Activated gamma-delta T cell treated with Interleukin-2 at 50 U/mL for 16 hours (primary cell): ENCODE measurements around the gene RC3H1.
"Not testable (repeated sequence)": the region's sequence is repeated elsewhere in the genome, so short reads cannot be mapped to it uniquely, and the experiment has no call there.

Source experiments
- DNase-seq: peaks from one replicate; pipeline ENCODE4 v3.0.0-alpha.2; 2020

Gene RC3H1

DNA sequence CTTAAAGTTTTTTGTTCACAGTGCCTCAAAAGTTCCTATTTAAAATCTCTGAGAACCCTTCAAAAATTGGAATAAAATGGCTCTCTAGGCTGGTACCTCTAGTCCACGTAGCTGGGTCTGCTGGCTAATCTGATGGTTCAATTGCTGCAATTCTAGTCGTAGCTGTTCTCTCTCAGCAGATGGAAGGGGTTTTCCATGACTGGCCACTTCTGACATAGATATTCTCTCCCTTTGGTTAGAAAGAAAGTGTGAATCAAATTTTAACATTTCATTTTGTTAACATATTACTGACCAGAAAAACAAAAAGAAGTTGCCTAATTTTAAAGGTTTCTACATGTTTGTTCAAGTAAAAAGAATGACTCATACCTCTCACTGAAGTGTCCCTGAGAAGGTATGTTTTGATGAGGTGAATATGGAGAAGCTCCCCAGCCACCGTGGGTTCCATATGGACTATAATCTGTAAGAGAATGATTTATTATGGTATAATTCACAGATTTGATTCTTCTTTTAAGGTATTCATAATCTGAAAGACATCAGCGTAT, 75.7 kb downstream of the RC3H1 start:
- no peak for DNase-seq

GRCh38 chr1:173937062-173937461, 85.1 kb downstream of the RC3H1 start:
- DNase-seq: no peak

DNA sequence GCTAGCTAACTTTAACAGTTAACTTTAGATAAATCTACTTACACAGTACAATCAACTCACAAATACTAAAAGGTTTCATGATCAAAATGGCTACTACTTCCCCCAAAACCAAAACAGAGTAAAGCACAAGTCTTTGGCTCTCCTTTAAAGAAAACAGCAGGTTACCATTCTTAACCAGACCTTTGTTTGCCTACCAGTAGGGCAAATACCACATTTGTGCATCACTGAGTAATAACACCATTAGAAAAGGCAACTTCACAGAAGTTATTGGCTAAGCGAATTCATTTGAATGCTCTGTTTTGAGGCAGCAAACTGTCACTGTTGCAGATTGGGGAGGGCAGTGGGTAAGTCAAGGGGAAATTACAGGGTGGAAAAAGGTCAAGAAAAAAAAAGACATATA, 87.7 kb downstream of the RC3H1 start:
- DNase-seq: no peak

DNA sequence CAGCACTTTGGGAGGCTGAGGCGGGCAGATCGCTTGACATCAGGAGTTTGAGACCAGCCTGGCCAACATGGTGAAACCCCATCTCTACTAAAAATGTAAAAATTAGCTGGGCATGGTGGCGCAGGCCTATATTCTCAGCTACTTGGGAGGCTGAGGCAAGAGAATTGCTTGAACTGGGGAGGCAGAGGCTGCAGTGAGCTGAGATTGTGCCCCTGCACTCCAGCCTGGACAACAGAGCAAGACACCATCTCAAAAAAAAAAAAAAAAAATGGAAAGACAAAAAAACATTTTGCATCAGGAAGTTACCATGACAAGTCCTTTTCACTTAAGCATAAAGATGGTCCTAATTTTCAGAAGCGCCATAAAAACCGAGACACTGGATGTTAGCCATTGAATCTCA, 91.6 kb downstream of the RC3H1 start:
- DNase-seq: not testable (repeated sequence)

DNA sequence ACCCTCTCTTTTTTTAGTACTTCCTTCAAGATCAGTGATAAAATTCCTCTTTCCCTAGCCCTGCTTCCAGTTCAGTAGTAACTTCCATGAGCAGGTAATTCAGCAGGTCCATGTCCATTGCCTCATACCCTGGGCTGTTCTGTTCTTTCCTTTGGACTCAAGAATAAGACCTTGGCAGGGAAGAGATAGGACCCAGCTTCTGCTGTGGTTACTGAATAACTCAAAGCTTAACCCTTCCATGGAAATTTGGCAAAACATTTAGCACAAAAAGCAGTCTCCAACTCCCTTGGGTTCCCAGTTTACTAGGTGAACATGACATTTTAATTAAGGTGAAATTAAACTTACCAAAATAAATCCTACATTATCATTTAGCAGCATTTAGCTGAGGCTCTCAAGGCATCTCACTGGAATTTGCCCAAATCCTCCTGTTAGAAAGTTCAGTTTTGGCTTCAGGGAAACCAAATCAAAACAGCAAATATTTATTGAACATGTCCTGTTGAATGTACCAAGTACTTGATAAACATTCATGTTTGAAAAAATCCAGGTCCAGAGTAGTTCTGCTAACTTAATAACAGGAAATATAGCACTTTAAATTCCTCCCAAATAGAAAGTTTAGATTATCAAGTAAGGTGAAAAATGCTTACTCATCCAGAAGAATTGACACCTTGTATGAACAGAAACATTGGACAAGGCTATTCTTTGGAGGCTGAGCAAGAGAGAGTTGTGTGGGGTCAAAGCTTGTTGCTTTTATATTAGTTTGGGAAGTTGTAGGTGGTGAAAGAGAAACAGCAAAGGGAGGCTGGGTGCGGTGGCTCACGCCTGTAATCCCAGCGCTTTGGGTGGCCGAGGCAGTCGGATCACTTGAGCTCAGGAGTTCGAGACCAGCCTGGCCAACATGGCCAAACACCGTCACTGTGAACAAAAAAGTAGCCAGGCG, 96.6 kb downstream of the RC3H1 start:
- DNase-seq: no peak

DNA sequence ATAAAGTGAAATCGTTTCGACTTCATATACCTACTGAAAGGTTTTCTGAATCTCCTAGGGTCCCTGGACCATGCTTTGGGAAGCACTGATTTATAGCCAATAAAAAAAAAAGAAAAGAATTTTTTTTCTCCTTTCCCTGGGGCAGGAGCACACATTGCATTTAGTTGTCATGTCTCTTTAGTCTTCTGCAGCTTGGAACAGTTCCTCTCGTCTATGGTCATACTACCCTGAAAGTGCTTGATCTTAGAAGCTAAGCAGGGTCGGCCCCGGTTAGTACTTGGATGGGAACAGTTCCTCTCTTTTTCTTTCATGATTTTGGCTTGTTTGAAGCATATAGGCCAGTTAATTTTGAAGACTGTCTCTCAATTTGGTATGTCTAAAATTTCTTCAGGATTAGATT, 101.3 kb downstream of the RC3H1 start:
- DNase-seq: no peak

GRCh38 chr1:173917635-173918493, 104.3 kb downstream of the RC3H1 start:
- no peak for DNase-seq

GRCh38 chr1:173917149-173917548, 105.0 kb downstream of the RC3H1 start, which contains the start of gene SERPINC1:
Gene SERPINC1, minus strand, starts transcription at chr1:173917327. Its CDS starts 68 bp downstream, at chr1:173917259.
- no peak for DNase-seq

DNA sequence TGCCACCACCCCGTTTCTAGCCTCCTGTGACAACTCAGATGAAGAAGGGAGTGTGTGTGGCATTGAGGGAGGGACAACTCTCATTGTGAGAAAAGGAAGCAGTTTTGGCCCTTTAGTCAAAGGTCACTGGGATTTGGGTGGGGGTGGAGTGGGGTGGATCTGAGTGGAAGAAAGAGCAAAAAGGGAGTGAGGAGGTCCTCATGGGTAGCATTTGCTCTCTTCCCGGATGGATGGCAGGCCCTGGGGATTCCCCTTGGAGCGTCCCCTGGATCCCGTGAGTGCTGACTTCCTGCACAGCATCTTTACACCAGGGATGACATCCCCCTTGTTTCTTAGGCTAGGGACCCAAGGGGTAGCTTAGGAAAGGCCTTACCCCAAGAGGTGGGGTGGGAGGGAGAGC, 105.5 kb downstream of the RC3H1 start:
- DNase-seq: no peak

DNA sequence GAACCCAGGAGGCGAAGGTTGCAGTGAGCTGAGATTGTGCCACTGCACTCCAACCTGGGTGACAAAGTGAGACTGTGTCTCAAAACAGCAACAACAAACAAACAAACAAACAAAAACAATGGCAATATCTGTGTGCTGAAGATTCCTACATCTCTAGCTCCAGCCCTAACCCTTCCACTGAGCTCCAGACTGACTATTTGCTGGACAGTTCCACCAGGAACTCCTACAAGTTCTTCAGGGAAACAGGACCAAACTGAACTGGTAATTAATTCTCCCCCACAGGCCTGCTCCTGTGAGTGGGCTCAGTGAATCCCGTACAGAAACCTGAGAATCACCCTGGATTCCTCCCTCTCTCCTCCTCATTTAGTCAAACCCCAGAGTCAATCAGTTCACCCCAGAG, 106.6 kb downstream of the RC3H1 start:
- DNase-seq: no peak

- DNase-seq: no peak
Observed at GRCh38 chr1:173914366-173914871, 107.7 kb downstream of the RC3H1 start.

DNA sequence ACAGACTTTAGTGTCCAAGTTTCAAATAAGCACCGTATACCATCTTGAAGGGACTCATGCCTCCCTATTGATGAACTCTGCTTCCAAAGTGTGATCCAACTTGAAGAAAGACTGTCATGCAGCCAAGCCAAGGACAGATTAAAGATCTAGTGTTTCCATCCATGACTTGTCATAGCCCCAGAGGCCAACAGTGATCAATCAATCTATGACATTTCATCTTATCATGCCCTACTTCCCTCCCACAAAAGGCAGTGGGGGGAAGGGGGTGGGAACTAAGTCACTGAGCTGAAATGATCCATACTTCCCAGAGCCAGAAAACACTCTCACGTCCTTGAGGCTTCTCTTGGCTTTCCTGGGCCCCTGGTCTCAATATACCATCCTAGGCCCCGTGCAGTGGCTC, 109.0 kb downstream of the RC3H1 start:
- DNase-seq: no peak

DNA sequence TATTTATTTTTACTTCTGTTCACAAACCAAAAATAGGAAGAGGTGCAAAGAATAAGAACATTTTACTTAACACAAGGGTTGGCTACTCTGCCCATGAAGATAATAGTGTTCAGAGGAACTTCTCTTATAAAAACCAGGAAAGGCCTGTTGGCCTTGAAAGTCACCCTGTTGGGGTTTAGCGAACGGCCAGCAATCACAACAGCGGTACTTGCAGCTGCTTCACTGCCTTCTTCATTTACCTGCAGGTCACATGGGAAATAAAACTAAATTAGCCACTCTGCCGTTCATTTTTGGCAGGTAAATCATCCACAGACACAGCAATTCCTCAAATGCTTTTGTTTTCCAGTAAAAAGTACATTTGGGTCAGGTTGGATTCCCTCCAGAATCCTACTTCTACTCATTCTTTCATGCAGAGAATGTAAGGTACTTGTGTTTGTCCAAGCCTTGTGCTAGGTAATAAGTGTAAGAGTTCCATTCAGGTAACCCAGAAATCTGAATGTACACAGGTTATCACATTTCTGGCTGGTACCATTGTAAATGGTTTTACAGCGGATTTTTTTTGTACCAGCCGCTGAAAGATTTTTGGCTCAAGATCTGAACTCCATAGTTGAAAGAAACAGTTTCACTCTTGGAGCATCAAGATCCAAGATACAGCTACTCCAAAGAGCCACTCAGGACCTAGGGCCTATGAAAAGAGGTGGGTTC, 118.2 kb downstream of the RC3H1 start:
- DNase-seq: no peak

- no peak for DNase-seq
Observed at GRCh38 chr1:173900992-173901391, 121.2 kb downstream of the RC3H1 start.

- DNase-seq: no peak
Observed at GRCh38 chr1:173900427-173900826, 121.7 kb downstream of the RC3H1 start.

DNA sequence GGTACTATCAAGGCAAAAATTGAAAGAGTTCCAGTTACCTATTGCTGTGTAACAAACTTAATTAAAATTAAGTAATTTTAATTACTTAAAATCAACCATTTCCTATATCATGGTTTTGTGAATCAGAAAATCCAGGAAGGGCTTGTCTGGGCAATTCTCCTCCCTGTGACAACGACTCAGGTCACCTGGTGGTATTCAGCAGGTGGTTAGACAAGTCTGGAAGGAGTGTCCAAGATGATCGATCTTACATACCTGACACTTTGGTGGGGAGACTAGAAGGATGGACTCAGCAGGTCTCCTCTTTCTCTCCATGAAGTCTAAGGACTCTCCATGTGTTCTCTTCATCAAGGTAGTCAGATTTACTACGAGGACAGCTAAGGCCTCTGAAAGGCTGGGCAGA, 128.0 kb downstream of the RC3H1 start:
- DNase-seq: no peak

DNA sequence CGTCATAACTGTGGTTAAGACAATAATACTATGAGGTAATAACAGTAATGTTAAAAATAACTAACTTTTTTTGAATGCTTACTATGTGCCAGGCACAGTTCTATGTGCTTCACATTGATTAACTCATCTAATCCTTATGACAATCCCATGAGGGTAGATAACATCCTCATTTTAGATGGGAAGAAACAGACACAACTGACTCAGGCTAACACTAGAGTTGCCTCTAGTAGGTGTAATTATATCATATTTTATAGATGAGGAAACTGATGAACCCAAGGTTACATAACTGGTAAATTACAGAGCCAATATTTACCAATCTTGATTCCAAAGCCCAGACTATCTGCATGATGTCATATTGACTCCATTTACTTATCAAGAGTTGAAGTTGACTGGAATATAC, 128.5 kb downstream of the RC3H1 start:
- no peak for DNase-seq

- DNase-seq: no peak
Observed at GRCh38 chr1:173889885-173890284, 132.3 kb downstream of the RC3H1 start.

- no peak for DNase-seq
Observed at GRCh38 chr1:173888749-173889148, 133.4 kb downstream of the RC3H1 start.

GRCh38 chr1:173887627-173888026, 134.5 kb downstream of the RC3H1 start:
- DNase-seq: no peak

GRCh38 chr1:173886746-173887611, 135.2 kb downstream of the RC3H1 start:
- DNase-seq: no peak

GRCh38 chr1:173884701-173885100, 137.5 kb downstream of the RC3H1 start:
- no peak for DNase-seq
